Measurements from ENCODE around the gene WHRN. TPM values are rescaled to one million over a fixed set of nuclear protein-coding genes. Genes with fewer than 3 reads are reported as not detected.

The WHRN gene
- total RNA-seq, 1 donor from 2014 or later, result 1.1 TPM

GRCh38 chr9:114396558-114397218, 108.6 kb downstream of the WHRN start:
- Histone ChIP-seq H3K79me2 (ENCODE audit: low read depth) (no peaks in the 10 kb centered on the region), H4K20me1 (ENCODE audit: low read depth) (no peaks in the 10 kb centered on the region), H3K9ac (no peak overlapping the region), H3K4me2 (peak overlapping the region; percentile 80), H3K36me3 (no peaks in the 10 kb centered on the region), H3K9me3 (ENCODE audit: low read depth) (no peaks in the 10 kb centered on the region), H3K4me1 (peaks cover 8% of the 10 kb centered on the region), H3K27ac (no peak overlapping the region), H2AFZ (replicated peaks) (no peak overlapping the region), H3F3A (ENCODE audit: low read depth) (peaks cover 20% of the 10 kb centered on the region), H3K4me3 (peak overlapping the region; percentile 65), H3K27me3 (no peaks in the 10 kb centered on the region)
- H3K27me3 Mint-ChIP-seq (ENCODE audit: insufficient read depth, low read depth), result peaks cover 11% of the 10 kb centered on the region
- peak overlapping the region; percentile 93 for H3K4me3 Mint-ChIP-seq
- DNase-seq (ENCODE audit: low spot score), result peak; percentile 54
- H3K4me1 Mint-ChIP-seq, result peaks cover 27% of the 10 kb centered on the region
- H3K36me3 Mint-ChIP-seq, result no peaks in the 10 kb centered on the region
- TF ChIP-seq EZH2 (IDR thresholded peaks at IDR 0.05) (no peak), EZH2phosphoT487 (IDR thresholded peaks at IDR 0.05) (no peak), CTCF (IDR thresholded peaks at IDR 0.05) (no peak)
- peak overlapping the region; percentile 11 for H3K27ac Mint-ChIP-seq
- H3K9me3 Mint-ChIP-seq, result no peaks in the 10 kb centered on the region

GRCh38 chr9:114395768-114396167, 109.5 kb downstream of the WHRN start:
- Mint-ChIP-seq H3K4me1 (peaks cover 27% of the 10 kb centered on the region), H3K4me3 (no peak overlapping the region), H3K9me3 (no peaks in the 10 kb centered on the region), H3K27ac (no peak overlapping the region), H3K27me3 (ENCODE audit: insufficient read depth, low read depth) (peaks cover 9% of the 10 kb centered on the region), H3K36me3 (no peaks in the 10 kb centered on the region)
- Histone ChIP-seq H3K36me3 (no peaks in the 10 kb centered on the region), H3K4me2 (no peak overlapping the region), H3K9me3 (ENCODE audit: low read depth) (no peaks in the 10 kb centered on the region), H3K27me3 (no peaks in the 10 kb centered on the region), H3K27ac (no peak overlapping the region), H3K4me1 (peaks cover 9% of the 10 kb centered on the region), H3F3A (ENCODE audit: low read depth) (peaks cover 25% of the 10 kb centered on the region), H2AFZ (replicated peaks) (no peak overlapping the region), H3K4me3 (no peak overlapping the region), H3K9ac (no peak overlapping the region), H4K20me1 (ENCODE audit: low read depth) (no peaks in the 10 kb centered on the region), H3K79me2 (ENCODE audit: low read depth) (no peaks in the 10 kb centered on the region)
- TF ChIP-seq CTCF (IDR thresholded peaks at IDR 0.05) (no peak), EZH2phosphoT487 (IDR thresholded peaks at IDR 0.05) (no peak), EZH2 (IDR thresholded peaks at IDR 0.05) (no peak)
- no peak for DNase-seq (ENCODE audit: low spot score)

- no peak overlapping the region for H3K27ac Mint-ChIP-seq
- no peak overlapping the region for H3K4me3 Mint-ChIP-seq
- no peak overlapping the region for H3K4me3 ChIP-seq
Observed at GRCh38 chr9:114395334-114395617, 110.0 kb downstream of the WHRN start.

More at GRCh38 chr9:114395334-114395617, 110.0 kb downstream of the WHRN start:
- H3K27ac ChIP-seq, result no peak overlapping the region
- no peak for TF ChIP-seq EZH2phosphoT487 (IDR thresholded peaks at IDR 0.05)
- TF ChIP-seq EZH2 (IDR thresholded peaks at IDR 0.05), result no peak
- no peak for TF ChIP-seq CTCF (IDR thresholded peaks at IDR 0.05)
- peaks cover 14% of the 10 kb centered on the region for H3K4me1 ChIP-seq
- H3K4me2 ChIP-seq, result peak overlapping the region; percentile 16
- no peaks in the 10 kb centered on the region for H3K27me3 ChIP-seq
- no peaks in the 10 kb centered on the region for H3K79me2 ChIP-seq (ENCODE audit: low read depth)
- no peak overlapping the region for H2AFZ ChIP-seq (replicated peaks)
- Mint-ChIP-seq H3K36me3 (no peaks in the 10 kb centered on the region), H3K27me3 (ENCODE audit: insufficient read depth, low read depth) (peaks cover 6% of the 10 kb centered on the region), H3K9me3 (no peaks in the 10 kb centered on the region), H3K4me1 (peaks cover 32% of the 10 kb centered on the region)
- H3K9ac ChIP-seq, result no peak overlapping the region
- no peak for DNase-seq (ENCODE audit: low spot score)
- no peaks in the 10 kb centered on the region for H4K20me1 ChIP-seq (ENCODE audit: low read depth)
- H3K36me3 ChIP-seq, result no peaks in the 10 kb centered on the region
- H3K9me3 ChIP-seq (ENCODE audit: low read depth), result no peaks in the 10 kb centered on the region
- H3F3A ChIP-seq (ENCODE audit: low read depth), result peaks cover 25% of the 10 kb centered on the region
